ENCODE measurements around the gene AFMID.

DNA sequence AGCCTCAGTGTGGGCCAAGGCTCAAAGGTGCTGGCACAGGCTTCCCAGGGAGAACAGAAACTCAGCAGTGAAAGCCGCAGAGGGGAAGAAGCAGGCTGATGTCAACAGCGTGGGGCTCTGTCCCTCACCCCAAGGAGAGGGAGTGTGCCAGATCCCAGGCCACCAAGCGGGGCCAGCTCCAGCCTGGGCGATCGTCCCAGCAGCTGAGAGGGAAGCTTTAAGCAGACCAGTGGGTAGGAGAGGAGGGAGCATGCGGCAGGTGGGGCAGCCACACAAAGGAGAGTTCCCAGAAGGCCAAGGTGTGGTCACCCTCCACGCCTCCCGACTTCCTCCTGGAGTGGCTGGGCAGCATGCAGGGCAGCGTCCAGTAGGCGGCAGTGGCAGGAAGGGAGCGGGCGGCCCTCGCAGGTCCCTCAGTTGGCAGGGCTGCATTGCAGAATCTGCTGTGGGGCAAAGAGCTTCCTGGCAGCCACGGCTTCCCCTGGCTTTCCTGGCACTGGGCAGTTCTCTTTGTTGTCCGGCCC is 12.8 kb upstream of the AFMID start:
- TF ChIP-seq, protein P1, sequence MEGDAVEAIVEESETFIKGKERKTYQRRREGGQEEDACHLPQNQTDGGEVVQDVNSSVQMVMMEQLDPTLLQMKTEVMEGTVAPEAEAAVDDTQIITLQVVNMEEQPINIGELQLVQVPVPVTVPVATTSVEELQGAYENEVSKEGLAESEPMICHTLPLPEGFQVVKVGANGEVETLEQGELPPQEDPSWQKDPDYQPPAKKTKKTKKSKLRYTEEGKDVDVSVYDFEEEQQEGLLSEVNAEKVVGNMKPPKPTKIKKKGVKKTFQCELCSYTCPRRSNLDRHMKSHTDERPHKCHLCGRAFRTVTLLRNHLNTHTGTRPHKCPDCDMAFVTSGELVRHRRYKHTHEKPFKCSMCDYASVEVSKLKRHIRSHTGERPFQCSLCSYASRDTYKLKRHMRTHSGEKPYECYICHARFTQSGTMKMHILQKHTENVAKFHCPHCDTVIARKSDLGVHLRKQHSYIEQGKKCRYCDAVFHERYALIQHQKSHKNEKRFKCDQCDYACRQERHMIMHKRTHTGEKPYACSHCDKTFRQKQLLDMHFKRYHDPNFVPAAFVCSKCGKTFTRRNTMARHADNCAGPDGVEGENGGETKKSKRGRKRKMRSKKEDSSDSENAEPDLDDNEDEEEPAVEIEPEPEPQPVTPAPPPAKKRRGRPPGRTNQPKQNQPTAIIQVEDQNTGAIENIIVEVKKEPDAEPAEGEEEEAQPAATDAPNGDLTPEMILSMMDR (IDR thresholded peaks at IDR 0.05): peak in 1 of 3 experiments; percentile 20
- TF ChIP-seq POLR2A (IDR thresholded peaks at IDR 0.05): no peak
- peak; percentile 40 to 62 for TF ChIP-seq POLR2AphosphoS5 (IDR thresholded peaks at IDR 0.05; ENCODE audit: insufficient read depth in 1 of 2, low read depth in 1 of 2)
